Measurements from ENCODE around the gene PAX6.

DNA sequence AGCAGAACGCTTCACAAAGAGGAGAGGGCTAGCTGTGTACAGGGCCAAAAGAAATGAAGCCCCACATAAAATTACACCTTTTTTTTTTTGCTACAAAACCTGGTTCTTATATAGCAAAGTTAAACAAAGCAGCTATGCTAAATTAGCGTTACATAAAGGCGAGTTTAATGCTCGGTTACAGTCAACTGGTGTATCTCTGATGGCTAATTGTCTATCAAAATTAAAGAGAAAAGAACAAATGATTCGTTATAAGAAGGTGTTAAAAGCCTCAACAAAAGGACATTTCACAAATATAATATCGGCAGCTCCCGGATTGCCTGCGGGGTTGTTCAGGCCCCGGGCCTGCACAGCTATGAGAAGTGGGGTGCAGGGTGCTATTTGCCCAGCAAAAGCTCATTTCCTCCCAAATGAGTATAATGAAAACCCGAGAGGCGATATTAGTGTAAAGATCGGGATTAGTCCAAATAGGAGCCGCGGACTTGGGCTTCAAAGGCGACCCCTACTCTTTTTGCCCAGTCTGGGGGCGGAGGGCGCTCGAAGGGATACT is 13.3 kb upstream of the PAX6 start:
- TF ChIP-seq, protein P1, sequence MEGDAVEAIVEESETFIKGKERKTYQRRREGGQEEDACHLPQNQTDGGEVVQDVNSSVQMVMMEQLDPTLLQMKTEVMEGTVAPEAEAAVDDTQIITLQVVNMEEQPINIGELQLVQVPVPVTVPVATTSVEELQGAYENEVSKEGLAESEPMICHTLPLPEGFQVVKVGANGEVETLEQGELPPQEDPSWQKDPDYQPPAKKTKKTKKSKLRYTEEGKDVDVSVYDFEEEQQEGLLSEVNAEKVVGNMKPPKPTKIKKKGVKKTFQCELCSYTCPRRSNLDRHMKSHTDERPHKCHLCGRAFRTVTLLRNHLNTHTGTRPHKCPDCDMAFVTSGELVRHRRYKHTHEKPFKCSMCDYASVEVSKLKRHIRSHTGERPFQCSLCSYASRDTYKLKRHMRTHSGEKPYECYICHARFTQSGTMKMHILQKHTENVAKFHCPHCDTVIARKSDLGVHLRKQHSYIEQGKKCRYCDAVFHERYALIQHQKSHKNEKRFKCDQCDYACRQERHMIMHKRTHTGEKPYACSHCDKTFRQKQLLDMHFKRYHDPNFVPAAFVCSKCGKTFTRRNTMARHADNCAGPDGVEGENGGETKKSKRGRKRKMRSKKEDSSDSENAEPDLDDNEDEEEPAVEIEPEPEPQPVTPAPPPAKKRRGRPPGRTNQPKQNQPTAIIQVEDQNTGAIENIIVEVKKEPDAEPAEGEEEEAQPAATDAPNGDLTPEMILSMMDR (IDR thresholded peaks at IDR 0.05): no peak
- no peak for TF ChIP-seq POLR2A (IDR thresholded peaks at IDR 0.05)
- TF ChIP-seq EP300 (IDR thresholded peaks at IDR 0.05): no peak

Measured in stomach (tissue), 4 donors.